ENCODE results near the gene JMJD1C. TPM values are rescaled to one million over a fixed set of nuclear protein-coding genes. Genes with fewer than 3 reads are reported as not detected.

JMJD1C gene, protein sequence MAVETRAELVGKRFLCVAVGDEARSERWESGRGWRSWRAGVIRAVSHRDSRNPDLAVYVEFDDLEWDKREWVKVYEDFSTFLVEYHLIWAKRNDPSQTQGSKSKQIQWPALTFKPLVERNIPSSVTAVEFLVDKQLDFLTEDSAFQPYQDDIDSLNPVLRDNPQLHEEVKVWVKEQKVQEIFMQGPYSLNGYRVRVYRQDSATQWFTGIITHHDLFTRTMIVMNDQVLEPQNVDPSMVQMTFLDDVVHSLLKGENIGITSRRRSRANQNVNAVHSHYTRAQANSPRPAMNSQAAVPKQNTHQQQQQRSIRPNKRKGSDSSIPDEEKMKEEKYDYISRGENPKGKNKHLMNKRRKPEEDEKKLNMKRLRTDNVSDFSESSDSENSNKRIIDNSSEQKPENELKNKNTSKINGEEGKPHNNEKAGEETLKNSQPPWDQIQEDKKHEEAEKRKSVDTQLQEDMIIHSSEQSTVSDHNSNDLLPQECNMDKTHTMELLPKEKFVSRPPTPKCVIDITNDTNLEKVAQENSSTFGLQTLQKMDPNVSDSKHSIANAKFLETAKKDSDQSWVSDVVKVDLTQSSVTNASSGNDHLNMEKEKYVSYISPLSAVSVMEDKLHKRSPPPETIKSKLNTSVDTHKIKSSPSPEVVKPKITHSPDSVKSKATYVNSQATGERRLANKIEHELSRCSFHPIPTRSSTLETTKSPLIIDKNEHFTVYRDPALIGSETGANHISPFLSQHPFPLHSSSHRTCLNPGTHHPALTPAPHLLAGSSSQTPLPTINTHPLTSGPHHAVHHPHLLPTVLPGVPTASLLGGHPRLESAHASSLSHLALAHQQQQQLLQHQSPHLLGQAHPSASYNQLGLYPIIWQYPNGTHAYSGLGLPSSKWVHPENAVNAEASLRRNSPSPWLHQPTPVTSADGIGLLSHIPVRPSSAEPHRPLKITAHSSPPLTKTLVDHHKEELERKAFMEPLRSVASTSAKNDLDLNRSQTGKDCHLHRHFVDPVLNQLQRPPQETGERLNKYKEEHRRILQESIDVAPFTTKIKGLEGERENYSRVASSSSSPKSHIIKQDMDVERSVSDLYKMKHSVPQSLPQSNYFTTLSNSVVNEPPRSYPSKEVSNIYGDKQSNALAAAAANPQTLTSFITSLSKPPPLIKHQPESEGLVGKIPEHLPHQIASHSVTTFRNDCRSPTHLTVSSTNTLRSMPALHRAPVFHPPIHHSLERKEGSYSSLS (N-terminal part only)
- 100 to 1,000 TPM; 127 to 330 (median 208) TPM for total RNA-seq

DNA sequence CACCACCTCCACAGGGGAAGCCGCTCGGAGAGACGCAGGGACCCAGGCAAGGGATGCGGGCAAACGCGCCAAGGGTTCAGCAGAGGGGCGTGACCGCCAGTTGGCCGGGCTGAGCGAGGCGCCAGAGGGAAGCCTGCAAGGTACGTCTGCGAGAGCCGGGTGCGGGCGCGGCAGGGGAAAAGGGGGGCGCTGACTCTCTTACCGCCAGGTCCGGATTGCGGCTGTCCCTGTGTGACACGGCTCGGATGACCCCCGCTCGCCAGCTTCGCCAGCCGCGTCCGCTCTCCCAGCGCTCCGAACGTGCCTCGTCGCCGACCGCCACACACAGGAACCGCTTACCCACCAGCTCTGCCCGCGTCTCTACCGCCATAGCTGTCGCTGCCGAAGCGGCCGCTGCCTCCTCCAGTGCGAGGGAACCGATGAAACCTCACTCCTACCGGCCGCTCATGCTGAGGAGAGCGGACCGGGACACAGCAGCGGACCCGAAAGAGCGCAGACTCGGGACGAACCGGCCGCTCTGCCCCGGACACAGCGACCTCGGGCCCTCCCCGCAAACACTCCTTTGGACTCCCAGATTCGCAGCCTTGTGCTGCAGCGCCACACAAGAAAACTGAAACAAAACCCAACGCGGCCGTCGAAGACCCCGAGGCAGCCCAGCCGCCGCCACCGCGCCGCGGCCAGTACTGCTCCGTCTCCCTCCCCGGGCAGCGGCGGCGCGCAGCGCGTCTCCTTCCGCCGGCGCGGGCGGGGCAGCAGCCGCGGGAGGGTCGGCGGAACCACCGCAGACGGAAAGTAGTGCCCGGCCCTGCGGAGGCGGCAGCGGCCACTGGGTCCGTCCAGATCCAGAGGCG, at the start of gene JMJD1C:
Gene JMJD1C, minus strand, starts transcription at position 685 of the 851 bp plus-strand sequence. Its CDS starts 315 bp downstream, at position 370.
- intact Hi-C loops (cut with DNase I; ENCODE audit: low total_unique reads), result no loop called here
- Histone ChIP-seq H3K4me3 (peak within 1 kb of the TSS; percentile 77 to 89), H3K4me1 (no peaks in the 10 kb centered on the region), H3K27ac (peak within 1 kb of the TSS; percentile 97), H3K9me3 (no peaks in the 10 kb centered on the region), H3K36me3 (no peaks in the 10 kb centered on the region), H3K27me3 (no peaks in the 10 kb centered on the region)
- peak; percentile 72 to 83 for DNase-seq
- TF ChIP-seq, protein P1, sequence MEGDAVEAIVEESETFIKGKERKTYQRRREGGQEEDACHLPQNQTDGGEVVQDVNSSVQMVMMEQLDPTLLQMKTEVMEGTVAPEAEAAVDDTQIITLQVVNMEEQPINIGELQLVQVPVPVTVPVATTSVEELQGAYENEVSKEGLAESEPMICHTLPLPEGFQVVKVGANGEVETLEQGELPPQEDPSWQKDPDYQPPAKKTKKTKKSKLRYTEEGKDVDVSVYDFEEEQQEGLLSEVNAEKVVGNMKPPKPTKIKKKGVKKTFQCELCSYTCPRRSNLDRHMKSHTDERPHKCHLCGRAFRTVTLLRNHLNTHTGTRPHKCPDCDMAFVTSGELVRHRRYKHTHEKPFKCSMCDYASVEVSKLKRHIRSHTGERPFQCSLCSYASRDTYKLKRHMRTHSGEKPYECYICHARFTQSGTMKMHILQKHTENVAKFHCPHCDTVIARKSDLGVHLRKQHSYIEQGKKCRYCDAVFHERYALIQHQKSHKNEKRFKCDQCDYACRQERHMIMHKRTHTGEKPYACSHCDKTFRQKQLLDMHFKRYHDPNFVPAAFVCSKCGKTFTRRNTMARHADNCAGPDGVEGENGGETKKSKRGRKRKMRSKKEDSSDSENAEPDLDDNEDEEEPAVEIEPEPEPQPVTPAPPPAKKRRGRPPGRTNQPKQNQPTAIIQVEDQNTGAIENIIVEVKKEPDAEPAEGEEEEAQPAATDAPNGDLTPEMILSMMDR (IDR thresholded peaks at IDR 0.05), result peak in 1 of 4 experiments; percentile 24
- peak; percentile 52 to 87 for TF ChIP-seq POLR2A (IDR thresholded peaks at IDR 0.05)

DNA sequence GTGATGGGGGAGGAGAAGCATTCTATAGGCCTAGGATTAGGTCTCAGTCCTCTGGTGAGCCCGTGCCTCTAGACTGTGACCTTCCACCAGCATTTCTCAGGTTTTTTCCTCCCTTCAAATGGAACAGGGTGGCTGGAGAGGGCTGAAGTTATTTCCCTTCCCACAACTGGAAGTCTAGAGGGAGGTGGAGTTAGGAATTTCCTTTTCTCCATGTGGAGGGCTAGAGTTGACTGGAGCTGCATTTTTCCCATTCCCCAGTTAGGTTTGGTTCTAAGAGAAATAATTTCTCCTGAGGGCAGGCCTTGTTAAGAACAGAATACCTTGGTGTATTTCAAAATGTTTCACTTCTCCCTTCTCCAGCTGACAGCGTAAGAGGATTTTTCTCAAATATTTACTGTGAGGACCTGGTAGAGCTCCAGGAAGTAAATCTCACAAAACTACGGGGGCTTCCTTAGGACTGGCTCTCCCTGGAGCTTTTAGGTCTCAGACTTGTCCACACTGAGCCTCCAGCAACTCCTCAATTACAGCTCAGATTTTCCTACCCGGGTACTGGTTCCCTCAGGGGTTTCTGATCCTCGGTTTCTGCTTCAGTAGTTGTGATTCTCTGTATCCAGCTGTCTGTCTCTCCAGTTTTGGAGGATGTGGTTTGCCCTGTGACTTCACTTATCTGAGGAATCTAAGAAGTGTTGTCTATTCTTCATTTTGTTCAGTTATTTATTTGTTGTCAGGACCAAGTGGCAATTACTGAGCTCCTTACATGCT, 49.4 kb upstream of the JMJD1C start:
- intact Hi-C loops (cut with DNase I; ENCODE audit: low total_unique reads), result no loop called here
- H3K27ac ChIP-seq, result peak overlapping the region; percentile 68 to 70
- H3K4me3 ChIP-seq, result no peak overlapping the region
- H3K9me3 ChIP-seq, result no peaks in the 10 kb centered on the region
- TF ChIP-seq POLR2A (IDR thresholded peaks at IDR 0.05), result no peak
- TF ChIP-seq, protein P1 (IDR thresholded peaks at IDR 0.05), result no peak
- DNase-seq, result no peak
- H3K27me3 ChIP-seq, result no peaks in the 10 kb centered on the region
- H3K36me3 ChIP-seq, result no peaks in the 10 kb centered on the region
- peaks cover 0 to 7% of the 10 kb centered on the region in 2 donors for H3K4me1 ChIP-seq

DNA sequence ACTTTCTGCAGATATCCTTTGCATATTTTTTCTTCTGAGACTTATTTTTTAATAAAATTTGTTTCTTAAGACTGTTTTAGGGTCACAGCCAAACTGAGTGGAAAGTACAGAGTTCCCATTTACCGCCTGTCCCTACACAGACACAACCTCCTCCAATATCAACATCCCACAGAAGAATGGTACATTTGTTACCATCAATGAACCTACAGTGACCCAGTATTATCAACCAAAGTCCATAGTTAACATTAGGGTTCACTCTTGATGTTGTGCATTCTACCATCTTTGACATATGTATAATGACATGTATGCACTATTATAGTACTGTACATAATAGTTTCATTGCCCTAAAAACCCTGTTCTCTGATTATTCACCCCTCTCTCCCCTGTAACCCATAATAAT, 40.8 kb upstream of the JMJD1C start:
- Histone ChIP-seq H3K36me3 (no peaks in the 10 kb centered on the region), H3K27ac (no peak overlapping the region), H3K4me1 (peaks cover 0 to 4% of the 10 kb centered on the region in 2 donors), H3K27me3 (no peaks in the 10 kb centered on the region), H3K9me3 (no peaks in the 10 kb centered on the region), H3K4me3 (no peak overlapping the region)
- DNase-seq, result no peak
- intact Hi-C loops (cut with DNase I; ENCODE audit: low total_unique reads), result no loop called here
- no peak for TF ChIP-seq POLR2A (IDR thresholded peaks at IDR 0.05)
- TF ChIP-seq, protein P1 (IDR thresholded peaks at IDR 0.05), result no peak

DNA sequence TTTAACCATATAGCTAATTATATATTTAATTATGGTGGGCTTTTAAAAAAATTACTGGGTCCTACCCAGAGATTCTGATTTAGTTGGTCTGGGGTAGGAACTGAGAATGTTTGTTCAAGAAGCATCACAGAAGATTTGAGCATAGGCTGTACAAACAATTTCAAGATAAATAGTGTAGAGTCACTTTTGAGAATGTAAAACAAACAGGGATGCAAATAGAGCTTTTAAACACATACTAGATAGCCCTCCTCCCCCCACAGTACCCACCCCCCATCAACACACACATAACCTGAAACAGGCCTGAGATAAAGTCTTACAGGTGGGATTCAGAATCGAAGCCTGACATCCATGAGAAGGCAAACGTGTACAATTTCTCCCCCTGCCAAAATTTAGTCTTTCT, 39.8 kb upstream of the JMJD1C start:
- DNase-seq, result no peak
- no peak overlapping the region for H3K27ac ChIP-seq
- H3K4me1 ChIP-seq, result peaks cover 0 to 4% of the 10 kb centered on the region in 2 donors
- TF ChIP-seq POLR2A (IDR thresholded peaks at IDR 0.05), result no peak
- TF ChIP-seq, protein P1 (IDR thresholded peaks at IDR 0.05), result no peak
- H3K4me3 ChIP-seq, result no peak overlapping the region
- H3K36me3 ChIP-seq, result no peaks in the 10 kb centered on the region
- no peaks in the 10 kb centered on the region for H3K9me3 ChIP-seq
- H3K27me3 ChIP-seq, result no peaks in the 10 kb centered on the region
- intact Hi-C loops (cut with DNase I; ENCODE audit: low total_unique reads), result no loop called here
